Left colon (tissue), 2 donors: ENCODE data around the gene NUP210. TPM values are rescaled to one million over a fixed set of nuclear protein-coding genes. Genes with fewer than 3 reads are reported as not detected.

Experiments
- ATAC-seq: fragments of 200-7000 bp; cut with Tn5 transposase; one replicate; pipeline ENCODE4 v1.9.1; 2020; ENCODE audit warnings: mild to moderate bottlenecking, moderate library complexity
- DNase-seq, 2 donors: peaks; one replicate each; pipeline ENCODE4 v3.0.0-alpha.2; 2020
- intact Hi-C, 2 donors: fragments of 100-400 bp; cut with DNase I in 1 of 2; cut with micrococcal nuclease in 1 of 2; formaldehyde crosslinking; loops; one replicate each; pipeline versions ENCODE4 v1.11.2 to v1.14.0; 2022; cut with DNase I, micrococcal nuclease
- total RNA-seq, 2 donors: library from RNA; stranded (reverse); fragmentation: NEBNext Ultra II Directional; extraction: Animal tissue kit (Norgen Biotek cat#: 25700); gene quantifications; one replicate each; pipeline ENCODE4 v1.2.1, GENCODE V29; 2021
- donor health status: DM: no; HTN: no; CAD: no.
- donor health status: DM: yes; HTN: yes; CAD: no.

NUP210 gene
- total RNA-seq, 2 donors from 2014 or later, result 5.6 to 9.1 TPM

GRCh38 chr3:13364602-13365271 is 55.4 kb downstream of the NUP210 start:
- intact Hi-C loops, result no loop called here
- ATAC-seq, result no peak
- DNase-seq, result no peak

GRCh38 chr3:13362551-13362950 is 57.6 kb downstream of the NUP210 start:
- ATAC-seq, result no peak
- no peak for DNase-seq
- intact Hi-C loops, result no loop called here

- intact Hi-C loops, result no loop called here
- no peak for DNase-seq
- ATAC-seq, result no peak
Measured at GRCh38 chr3:13359916-13360315, 60.2 kb downstream of the NUP210 start.

DNA sequence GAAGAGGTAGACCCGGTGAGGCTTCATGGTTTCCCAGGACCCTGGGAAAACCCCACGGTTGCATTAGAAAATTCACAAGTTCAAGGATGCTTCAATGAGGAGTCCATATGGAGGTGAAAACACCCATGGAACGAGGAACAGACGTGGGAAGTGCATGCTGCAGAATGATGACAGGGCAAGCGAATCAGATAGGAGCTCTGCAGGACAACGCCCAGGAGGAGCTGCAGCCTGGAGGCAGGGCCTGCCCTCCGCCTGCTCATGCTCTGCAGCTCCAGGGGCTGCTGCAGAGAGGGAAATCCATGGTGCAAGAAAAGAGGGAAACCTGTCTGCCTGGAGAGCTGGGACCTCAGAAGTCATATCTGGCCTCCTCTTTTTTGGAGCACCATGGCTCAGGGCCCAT is 61.5 kb downstream of the NUP210 start:
- intact Hi-C loops, result no loop called here
- no peak for ATAC-seq
- DNase-seq, result no peak

DNA sequence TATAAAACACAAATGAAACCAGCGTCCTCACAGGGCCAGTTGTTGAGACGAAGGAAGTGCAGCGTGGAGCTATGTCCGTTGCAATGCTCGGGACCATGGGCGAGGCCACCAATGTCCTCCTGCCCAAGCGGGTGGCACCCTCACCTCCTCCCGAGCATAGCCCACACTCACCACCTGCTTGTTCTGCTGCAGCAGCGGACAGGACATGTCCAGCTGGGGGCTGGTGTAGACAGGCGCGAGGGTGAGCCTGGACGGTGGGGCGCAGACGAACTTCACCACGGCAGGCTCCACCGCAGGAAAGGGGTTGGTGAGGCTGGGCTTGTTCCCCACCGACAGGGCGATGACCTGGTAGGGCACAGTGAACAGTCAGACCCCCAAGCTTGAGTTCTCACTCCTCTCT is 62.1 kb downstream of the NUP210 start:
- DNase-seq (no peak), ATAC-seq (no peak)
- intact Hi-C loops, result no loop called here

DNA sequence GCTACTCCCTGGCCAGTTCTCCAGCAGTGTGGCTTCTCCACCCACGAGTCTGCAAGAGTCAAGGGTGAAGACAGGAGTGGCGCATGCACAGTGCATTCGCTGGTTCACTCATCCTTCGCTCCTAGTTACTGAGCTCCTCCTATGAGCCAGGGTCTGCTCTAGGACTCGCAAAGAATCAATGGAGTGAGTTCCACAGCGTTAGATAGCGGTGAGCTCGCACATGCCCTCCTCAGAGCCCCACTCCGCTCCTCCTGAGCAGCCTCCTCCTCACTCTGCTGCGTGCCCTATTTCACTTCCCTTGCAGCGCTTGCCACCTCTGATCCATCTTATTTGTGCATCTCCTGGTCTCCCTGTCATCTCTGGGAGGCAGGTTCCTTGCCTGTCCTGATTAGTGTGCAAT is 63.0 kb downstream of the NUP210 start:
- intact Hi-C loops, result no loop called here
- DNase-seq (no peak), ATAC-seq (no peak)

- ATAC-seq, result no peak
- DNase-seq, result no peak
- intact Hi-C loops, result no loop called here
Measured at GRCh38 chr3:13353936-13354542, 66.1 kb downstream of the NUP210 start.

DNA sequence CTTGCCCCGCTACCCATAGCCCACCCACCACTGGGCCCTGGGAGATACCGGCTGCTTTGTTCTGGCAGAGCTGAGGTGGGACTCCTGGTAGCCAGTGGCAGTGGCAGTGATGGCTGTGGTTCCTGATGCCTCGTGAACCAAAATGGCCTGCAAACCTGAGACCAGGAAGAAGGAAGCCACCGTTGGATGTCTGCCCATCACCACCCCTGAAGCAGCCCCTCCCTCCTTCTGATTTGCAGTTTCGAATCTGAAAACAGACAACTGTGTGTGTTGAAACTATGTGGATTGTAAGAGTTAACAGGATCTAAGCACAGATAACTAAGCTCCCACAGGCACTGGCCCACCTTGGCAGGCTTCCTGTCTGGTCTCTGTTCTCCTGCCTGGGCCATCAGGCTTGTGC is 66.6 kb downstream of the NUP210 start:
- intact Hi-C loops, result no loop called here
- no peak for DNase-seq
- no peak for ATAC-seq

DNA sequence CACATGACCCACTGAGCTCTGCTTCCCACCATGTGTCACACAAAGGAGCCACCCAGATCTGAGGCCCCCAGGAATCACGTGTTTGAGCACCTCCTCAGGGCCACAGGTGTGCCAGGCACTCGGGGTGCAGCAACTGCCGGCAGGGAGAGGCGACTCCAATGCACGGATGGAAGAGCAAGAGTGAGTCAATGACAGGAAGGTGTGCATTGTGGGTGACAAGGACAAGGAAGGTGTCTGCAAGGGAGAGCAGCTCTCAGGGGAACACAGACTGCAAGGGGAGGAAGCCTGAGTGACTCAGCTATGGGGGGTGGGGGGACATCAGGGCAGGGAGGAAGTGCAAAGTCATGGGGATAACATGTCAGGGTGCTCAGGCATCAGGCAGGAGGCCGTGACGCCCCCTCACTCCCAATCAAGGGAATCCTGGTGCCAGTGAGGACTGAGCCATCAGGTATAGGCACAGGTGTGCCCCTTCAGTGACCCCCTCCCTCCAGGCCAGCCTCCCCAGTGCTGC is 67.4 kb downstream of the NUP210 start:
- intact Hi-C loops, result no loop called here
- no peak for DNase-seq
- ATAC-seq, result no peak

DNA sequence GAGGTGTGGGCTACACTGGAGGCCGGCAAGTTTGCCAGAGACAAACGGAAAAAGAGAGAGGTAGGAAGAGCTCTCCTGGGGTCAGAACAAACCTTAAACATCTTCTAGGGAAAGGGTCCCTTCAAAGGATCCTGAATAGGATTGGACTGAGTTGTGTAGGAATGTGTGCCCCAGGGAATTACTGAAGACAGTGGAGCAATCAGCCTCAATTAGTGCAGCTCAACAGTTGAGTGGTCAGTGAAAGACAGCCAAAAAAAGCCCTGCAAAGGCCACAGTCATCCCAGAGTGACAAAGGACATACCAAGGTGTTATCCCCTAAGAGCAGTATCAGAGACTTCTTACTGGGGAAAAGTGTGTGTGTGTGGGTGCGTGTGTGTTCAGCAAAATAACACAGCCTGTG is 70.3 kb downstream of the NUP210 start:
- intact Hi-C loops, result no loop called here
- DNase-seq (no peak), ATAC-seq (no peak)

DNA sequence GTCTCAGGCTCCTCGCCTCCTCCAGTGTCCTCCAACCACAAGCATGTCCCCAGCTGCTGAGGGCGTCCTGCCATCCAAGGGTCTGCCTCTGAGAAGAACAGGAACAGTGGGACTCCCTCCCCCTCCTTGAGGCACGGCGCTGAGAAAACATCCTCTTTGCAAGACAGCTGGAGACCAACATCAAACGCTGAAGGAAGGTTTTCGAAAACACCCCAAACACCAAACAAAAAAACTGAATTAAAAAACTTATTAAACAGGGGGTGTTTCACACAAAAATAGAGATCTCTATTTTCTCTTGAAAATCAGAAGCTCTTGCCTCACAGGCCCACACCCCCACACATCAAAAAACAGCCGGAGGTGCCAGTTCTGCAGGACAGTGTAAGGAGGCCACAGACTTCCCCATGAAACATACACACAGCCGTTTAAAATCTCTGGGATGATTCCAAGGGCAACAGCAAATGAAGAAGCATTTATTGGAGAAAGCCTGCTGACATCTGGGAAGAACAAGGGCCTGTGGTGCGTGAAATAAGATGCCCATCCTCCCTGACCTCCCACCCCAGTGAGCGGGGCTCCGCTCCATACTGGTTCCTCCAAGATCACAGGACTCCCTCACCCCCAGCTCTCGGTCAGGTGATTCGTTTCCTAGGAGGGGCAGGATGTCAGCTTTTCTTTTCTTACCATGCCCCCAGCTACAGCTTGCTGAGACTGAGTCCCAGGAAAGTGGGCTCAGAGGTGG is 71.3 kb downstream of the NUP210 start:
- intact Hi-C loops, result no loop called here
- no peak for ATAC-seq
- DNase-seq, result no peak

DNA sequence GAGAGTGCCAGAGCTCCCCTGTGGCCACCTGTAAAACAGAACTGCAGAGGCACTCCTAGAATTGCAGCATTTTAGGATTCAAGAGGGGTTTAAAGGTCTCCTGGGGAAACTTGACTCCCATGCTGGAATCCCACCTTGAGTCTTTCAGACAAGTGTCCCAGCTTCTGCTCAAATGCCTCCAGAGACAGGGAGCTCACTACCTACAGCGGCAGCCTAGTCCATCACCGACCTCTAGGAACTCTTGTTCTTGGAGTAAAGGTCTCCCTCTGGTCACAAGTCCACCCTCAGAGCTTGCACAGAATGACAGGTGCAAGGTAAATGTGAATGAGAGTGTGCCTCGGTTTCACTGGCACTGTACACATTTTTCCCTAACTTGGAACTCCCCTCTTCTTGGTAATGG is 72.0 kb downstream of the NUP210 start:
- ATAC-seq (no peak), DNase-seq (no peak)
- intact Hi-C loops, result no loop called here

DNA sequence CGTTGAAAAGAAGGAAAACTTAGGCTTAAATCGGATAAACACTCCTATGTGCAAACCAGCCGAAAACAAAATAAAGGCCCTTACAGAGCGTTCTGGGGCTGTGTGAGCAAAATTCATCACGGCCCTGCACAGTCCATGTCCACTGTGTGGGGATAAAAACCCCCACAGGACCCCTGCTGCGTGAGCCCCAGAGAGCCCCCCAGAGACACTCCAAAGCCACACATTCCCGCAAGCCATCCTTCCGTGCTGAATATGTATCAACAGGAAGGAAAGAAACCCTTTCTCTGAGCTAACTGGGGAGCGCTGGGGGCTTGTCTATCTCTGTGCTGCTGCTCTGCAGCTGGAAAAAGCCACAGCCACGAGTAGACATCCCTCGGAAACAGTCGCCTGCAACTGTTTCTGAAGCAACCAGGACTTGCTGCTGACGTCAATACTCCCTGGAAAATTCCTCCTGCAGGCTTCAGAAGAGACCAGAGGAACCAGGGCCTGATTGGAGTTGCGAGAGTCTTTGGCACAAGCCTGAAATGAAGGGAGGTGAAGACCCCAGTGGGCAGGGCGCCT is 72.7 kb downstream of the NUP210 start:
- intact Hi-C loops, result no loop called here
- ATAC-seq (no peak), DNase-seq (no peak)

DNA sequence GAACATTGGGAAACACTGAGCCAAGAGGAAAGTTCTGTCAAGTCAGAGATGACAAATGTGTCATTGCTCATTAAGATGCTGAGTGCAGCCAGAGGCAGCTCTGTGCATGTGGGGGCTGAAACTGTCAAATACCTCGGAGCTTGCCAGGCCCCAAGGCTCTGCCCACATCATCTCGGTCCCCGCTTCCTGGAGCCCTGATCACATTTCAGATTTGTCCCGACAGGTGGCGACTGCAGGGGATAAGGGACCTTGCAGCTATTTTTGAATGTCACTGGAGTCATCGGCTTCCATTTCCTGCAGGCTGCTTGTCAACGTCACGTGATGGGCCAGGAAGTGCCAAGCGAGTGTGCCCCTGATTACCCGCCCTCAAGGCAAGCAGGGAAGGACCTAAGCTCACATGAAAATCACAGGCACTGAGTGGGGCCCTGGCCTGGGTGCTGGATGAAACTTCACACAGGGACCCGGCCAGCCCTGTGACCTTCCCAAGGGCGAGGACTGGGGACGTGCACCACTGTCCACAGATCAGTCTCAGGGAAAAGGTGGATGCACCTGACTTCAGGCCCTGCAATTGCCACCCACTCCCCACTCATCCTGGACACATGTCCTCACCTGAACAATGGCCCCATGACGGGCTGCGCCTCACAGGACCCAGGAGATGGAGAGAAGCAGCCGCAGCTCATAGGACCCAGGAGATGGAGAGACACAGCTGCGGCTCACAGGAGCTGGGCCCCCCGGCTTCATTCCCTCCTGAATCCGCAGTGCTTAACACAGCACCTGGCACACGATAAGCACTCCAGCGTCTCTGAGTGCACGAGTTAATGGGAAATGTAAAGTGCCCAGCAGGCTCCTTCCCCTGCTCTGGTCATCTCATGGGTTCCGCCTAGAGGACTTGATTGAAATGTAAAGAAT is 73.4 kb downstream of the NUP210 start:
- DNase-seq (peak in 1 of 2 donors; percentile 32), ATAC-seq (no peak)
- intact Hi-C loops, result no loop called here

- DNase-seq (no peak), ATAC-seq (no peak)
- intact Hi-C loops, result no loop called here
Measured at GRCh38 chr3:13345772-13346171, 74.3 kb downstream of the NUP210 start.

- no peak for DNase-seq
- intact Hi-C loops, result no loop called here
Measured at GRCh38 chr3:13345284-13345683, 74.8 kb downstream of the NUP210 start.

GRCh38 chr3:13344663-13345062 is 75.5 kb downstream of the NUP210 start:
- intact Hi-C loops, result no loop called here
- DNase-seq (no peak), ATAC-seq (no peak)

More at GRCh38 chr3:13345284-13345683, 74.8 kb downstream of the NUP210 start:
- no peak for ATAC-seq

DNA sequence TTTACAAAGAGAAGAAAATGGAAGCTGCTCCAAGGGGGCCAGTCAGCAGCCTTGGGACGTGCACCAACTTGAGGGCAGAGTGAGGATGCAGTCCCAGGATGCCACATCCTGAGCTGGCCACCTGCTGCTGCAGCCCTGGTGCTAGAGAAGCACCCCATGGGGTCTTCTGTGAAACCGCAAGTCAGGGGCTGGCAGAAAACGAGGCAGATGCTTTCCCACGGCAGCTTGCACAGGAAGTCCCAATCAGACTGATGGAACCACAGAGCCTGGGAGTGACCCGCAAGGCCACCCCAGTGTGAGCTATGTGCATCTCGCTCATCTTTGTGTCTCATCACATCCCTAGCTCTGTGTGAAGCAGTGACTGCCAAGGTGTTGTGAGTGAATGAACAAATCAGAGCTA is 76.5 kb downstream of the NUP210 start:
- DNase-seq (no peak), ATAC-seq (no peak)
- intact Hi-C loops, result no loop called here
